SK-N-SH treated with all-trans-retinoic acid at 6 μM for 48 hours (cell line): ENCODE data around the gene CALR3.

Source experiments
- ATAC-seq: fragments of 200-7000 bp; cut with Tn5 transposase; 3 replicates; pipeline ENCODE4 v1.9.1; 2020; ENCODE audit warnings: mild to moderate bottlenecking, moderate library complexity
- ARNTL ChIP-seq: fragments of 450-650 bp; formaldehyde crosslinking; IDR thresholded peaks from 2 replicates; pipeline ENCODE4 v1.5.0; 2020; ENCODE audit warnings: low read depth, mild to moderate bottlenecking, moderate library complexity, borderline replicate concordance
- BACH2 ChIP-seq: fragments of 250-450 bp; sonication (Bioruptor Pico); IDR thresholded peaks from 2 replicates; pipeline ENCODE4 v1.9.0; 2021; ENCODE audit warnings: mild to moderate bottlenecking, borderline replicate concordance
- ESRRG ChIP-seq: fragments of 250-450 bp; sonication (Bioruptor Pico); IDR thresholded peaks from 2 replicates; pipeline ENCODE4 v1.6.1; 2021; ENCODE audit warnings: mild to moderate bottlenecking
- GLIS3 ChIP-seq: fragments of 250-450 bp; sonication (Bioruptor Pico); IDR thresholded peaks from 2 replicates; pipeline ENCODE4 v1.5.0; 2020; ENCODE audit warnings: mild to moderate bottlenecking, moderate library complexity
- PPARA ChIP-seq: fragments of 250-450 bp; sonication (Bioruptor Pico); IDR thresholded peaks from 2 replicates; pipeline ENCODE4 v1.5.0; 2020; ENCODE audit warnings: mild to moderate bottlenecking, borderline replicate concordance
- RARB ChIP-seq: fragments of 250-450 bp; sonication (Bioruptor Pico); IDR thresholded peaks from 2 replicates; pipeline ENCODE4 v1.8.0; 2021; ENCODE audit warnings: mild to moderate bottlenecking, moderate library complexity
- SNAI2 ChIP-seq: fragments of 250-450 bp; sonication (Bioruptor Pico); IDR thresholded peaks from 2 replicates; pipeline ENCODE4 v1.5.0; 2020; ENCODE audit warnings: mild to moderate bottlenecking, moderate library complexity
- TOX ChIP-seq: fragments of 250-450 bp; sonication (Bioruptor Pico); IDR thresholded peaks from 2 replicates; pipeline ENCODE4 v1.8.0; 2021; ENCODE audit warnings: mild to moderate bottlenecking, moderate library complexity, borderline replicate concordance
- ZC3H10 ChIP-seq: fragments of 250-450 bp; sonication (Bioruptor Pico); IDR thresholded peaks from 2 replicates; pipeline ENCODE4 v1.5.1; 2021; ENCODE audit warnings: mild to moderate bottlenecking, moderate library complexity
- ZFP3 ChIP-seq: fragments of 250-450 bp; sonication (Bioruptor Pico); IDR thresholded peaks from 2 replicates; pipeline ENCODE4 v1.5.0; 2020; ENCODE audit warnings: mild to moderate bottlenecking, moderate library complexity
- ZFP30 ChIP-seq: fragments of 450-650 bp; formaldehyde crosslinking; IDR thresholded peaks from 2 replicates; pipeline ENCODE4 v1.5.0; 2022; ENCODE audit warnings: mild to moderate bottlenecking, moderate library complexity
- ZNF565 ChIP-seq: fragments of 450-650 bp; formaldehyde crosslinking; conservative IDR thresholded peaks from 2 replicates; pipeline ENCODE4 v1.5.0; 2020; ENCODE audit warnings: low read depth, mild to moderate bottlenecking, moderate library complexity
- ZNF70 ChIP-seq: fragments of 450-650 bp; formaldehyde crosslinking; IDR thresholded peaks from 2 replicates; pipeline ENCODE4 v1.5.0; 2020; ENCODE audit warnings: mild to moderate bottlenecking, moderate library complexity
- ZNF8 ChIP-seq: fragments of 450-650 bp; formaldehyde crosslinking; IDR thresholded peaks from 2 replicates; pipeline ENCODE4 v1.5.0; 2020; ENCODE audit warnings: mild to moderate bottlenecking, moderate library complexity
- TF ChIP-seq, protein P1 (sequence below): fragments of 250-450 bp; sonication (Bioruptor Pico); IDR thresholded peaks from 2 replicates; pipeline ENCODE4 v1.5.1; 2021; ENCODE audit warnings: mild to moderate bottlenecking, moderate library complexity
- TF ChIP-seq, protein P2 (sequence below): fragments of 250-450 bp; sonication (Bioruptor Pico); IDR thresholded peaks from 2 replicates; pipeline ENCODE4 v1.5.1; 2020; ENCODE audit warnings: low read depth, mild to moderate bottlenecking, moderate library complexity
- TF ChIP-seq, protein P3 (sequence below): fragments of 250-450 bp; sonication (Bioruptor Pico); IDR thresholded peaks from 2 replicates; pipeline ENCODE4 v1.8.0; 2021; ENCODE audit warnings: low read depth, mild to moderate bottlenecking, moderate library complexity, borderline replicate concordance
- TF ChIP-seq, protein P4 (sequence below): fragments of 250-450 bp; sonication (Bioruptor Pico); IDR thresholded peaks from 2 replicates; pipeline ENCODE4 v1.5.0; 2020; ENCODE audit warnings: mild to moderate bottlenecking, moderate library complexity
- TF ChIP-seq, protein P5 (sequence below): fragments of 250-450 bp; sonication (Bioruptor Pico); IDR thresholded peaks from 2 replicates; pipeline ENCODE4 v1.8.0; 2020; ENCODE audit warnings: mild to moderate bottlenecking, moderate library complexity, borderline replicate concordance

CALR3 gene

DNA sequence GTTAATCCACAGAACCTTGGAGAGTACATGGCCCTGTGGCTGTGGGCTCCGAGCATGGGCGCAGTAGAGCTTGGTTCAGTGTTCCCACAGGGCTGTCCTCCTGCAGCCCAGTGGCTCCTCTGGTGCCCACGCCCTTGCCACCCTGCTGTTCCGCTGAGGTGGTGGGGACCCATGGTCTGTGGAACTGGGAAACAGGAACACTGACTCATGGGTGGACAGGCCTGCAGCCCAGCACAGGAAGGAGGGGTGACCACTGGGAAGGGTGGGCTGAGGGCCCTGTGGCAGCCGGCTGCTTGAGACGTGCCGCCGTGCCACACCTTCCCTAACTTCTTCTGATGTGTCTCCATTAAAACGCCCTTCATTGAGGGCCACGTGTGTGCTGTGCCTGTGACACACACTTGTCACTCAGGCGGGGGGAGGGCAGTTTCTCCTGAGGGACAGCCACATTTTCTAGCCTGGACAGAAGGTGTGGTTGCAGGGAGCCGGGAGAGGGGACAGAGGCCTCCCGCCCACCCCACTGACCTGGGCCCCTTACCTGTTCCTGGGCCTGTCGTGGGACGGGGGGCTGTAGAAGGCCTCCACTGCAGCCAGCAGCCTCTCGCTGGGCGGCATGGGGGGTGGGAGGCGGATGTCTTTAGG, 25.1 kb upstream of the CALR3 start (continued):
- TF ChIP-seq, protein P1, sequence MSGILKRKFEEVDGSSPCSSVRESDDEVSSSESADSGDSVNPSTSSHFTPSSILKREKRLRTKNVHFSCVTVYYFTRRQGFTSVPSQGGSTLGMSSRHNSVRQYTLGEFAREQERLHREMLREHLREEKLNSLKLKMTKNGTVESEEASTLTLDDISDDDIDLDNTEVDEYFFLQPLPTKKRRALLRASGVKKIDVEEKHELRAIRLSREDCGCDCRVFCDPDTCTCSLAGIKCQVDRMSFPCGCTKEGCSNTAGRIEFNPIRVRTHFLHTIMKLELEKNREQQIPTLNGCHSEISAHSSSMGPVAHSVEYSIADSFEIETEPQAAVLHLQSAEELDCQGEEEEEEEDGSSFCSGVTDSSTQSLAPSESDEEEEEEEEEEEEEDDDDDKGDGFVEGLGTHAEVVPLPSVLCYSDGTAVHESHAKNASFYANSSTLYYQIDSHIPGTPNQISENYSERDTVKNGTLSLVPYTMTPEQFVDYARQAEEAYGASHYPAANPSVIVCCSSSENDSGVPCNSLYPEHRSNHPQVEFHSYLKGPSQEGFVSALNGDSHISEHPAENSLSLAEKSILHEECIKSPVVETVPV (CRISPR knock-in tag) = no peak

DNA sequence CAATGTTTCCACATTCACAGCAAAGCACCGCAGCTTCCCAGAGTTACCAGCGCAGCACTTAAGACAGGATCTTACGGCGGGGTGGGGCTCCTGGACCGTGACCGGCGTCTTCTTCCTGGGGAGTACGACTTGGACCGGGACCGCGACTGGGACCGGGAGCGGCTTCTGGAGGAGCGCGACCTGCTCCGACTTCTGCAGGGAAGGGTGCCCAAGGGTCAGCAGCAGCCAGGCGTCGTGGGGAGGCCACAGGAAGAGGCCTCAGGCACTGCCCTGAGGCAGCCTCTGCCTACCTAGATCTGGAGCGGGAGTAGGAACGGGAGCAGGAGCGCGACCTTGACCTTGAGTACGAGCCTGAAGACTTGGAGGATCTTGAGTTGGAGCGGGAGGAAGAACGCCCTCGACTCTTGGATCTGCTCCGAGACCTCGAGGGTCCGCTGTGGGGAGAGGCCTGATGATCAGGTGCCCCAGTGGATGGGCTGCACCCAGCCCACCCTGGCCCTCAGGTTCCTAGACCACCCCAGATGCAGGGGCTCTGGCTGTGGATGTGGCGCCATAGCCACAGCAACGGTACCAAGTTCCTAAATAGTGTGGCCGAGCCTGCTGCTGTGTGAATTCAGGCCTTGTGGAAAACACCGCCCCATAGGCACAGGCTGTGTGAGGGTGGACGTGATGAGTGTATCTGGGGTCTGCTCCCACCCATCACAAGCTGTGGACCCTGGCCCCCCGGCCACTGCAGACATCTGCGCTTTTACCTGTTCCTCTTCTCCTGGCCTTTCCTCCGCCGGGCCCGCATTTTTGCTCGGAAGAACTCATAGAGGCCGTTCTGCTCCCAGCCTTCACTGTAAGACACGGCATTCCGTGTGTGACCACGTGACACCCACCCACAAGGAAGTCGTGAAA, 24.4 kb upstream of the CALR3 start:
- no peak for ATAC-seq
- TF ChIP-seq ZNF70 (no peak), ZFP30 (CRISPR knock-in tag) (no peak)
- TF ChIP-seq, all 23 proteins: peak for 0

DNA sequence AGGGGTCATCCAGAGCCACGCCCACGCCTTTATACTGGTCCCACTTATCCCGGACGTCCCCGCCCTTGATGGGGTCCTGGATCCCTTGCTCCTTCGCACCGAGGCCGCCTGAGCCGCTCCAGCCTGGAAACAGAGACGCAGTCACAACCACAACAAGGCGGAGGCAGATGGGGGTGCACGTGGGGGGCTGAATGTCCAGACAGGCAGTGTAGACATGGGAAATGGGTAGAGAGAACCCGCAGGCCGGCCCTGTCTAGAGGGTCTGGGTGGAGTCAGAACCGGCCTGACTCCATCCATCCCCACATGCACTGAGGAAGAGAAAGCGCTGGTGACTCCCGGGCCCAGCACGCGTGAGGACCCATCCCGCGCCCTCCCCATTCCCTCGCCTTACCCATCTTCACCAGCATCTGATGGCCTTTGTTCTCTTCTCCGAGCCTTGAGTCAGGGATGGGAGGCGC, 23.3 kb upstream of the CALR3 start:
- TF ChIP-seq ZFP3 = no peak
- no peak for TF ChIP-seq TOX (CRISPR knock-in tag)
- TF ChIP-seq ESRRG = no peak
- TF ChIP-seq, protein P2, sequence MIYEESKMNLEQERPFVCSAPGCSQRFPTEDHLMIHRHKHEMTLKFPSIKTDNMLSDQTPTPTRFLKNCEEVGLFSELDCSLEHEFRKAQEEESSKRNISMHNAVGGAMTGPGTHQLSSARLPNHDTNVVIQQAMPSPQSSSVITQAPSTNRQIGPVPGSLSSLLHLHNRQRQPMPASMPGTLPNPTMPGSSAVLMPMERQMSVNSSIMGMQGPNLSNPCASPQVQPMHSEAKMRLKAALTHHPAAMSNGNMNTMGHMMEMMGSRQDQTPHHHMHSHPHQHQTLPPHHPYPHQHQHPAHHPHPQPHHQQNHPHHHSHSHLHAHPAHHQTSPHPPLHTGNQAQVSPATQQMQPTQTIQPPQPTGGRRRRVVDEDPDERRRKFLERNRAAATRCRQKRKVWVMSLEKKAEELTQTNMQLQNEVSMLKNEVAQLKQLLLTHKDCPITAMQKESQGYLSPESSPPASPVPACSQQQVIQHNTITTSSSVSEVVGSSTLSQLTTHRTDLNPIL = no peak
- no peak for TF ChIP-seq BACH2
- no peak for TF ChIP-seq SNAI2 (CRISPR knock-in tag)
- TF ChIP-seq, protein P3, sequence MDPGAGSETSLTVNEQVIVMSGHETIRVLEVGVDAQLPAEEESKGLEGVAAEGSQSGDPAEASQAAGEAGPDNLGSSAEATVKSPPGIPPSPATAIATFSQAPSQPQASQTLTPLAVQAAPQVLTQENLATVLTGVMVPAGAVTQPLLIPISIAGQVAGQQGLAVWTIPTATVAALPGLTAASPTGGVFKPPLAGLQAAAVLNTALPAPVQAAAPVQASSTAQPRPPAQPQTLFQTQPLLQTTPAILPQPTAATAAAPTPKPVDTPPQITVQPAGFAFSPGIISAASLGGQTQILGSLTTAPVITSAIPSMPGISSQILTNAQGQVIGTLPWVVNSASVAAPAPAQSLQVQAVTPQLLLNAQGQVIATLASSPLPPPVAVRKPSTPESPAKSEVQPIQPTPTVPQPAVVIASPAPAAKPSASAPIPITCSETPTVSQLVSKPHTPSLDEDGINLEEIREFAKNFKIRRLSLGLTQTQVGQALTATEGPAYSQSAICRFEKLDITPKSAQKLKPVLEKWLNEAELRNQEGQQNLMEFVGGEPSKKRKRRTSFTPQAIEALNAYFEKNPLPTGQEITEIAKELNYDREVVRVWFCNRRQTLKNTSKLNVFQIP (CRISPR knock-in tag) = no peak
- TF ChIP-seq RARB = no peak
- TF ChIP-seq GLIS3 (CRISPR knock-in tag) = no peak
- no peak for TF ChIP-seq ARNTL (CRISPR knock-in tag)
- no peak for TF ChIP-seq ZNF8 (CRISPR knock-in tag)
- TF ChIP-seq ZC3H10 (CRISPR knock-in tag) = no peak
- TF ChIP-seq PPARA (CRISPR knock-in tag) = no peak
- TF ChIP-seq, all 23 proteins: peak for 0
- no peak; the same call in 2 of the 3 replicates for ATAC-seq

DNA sequence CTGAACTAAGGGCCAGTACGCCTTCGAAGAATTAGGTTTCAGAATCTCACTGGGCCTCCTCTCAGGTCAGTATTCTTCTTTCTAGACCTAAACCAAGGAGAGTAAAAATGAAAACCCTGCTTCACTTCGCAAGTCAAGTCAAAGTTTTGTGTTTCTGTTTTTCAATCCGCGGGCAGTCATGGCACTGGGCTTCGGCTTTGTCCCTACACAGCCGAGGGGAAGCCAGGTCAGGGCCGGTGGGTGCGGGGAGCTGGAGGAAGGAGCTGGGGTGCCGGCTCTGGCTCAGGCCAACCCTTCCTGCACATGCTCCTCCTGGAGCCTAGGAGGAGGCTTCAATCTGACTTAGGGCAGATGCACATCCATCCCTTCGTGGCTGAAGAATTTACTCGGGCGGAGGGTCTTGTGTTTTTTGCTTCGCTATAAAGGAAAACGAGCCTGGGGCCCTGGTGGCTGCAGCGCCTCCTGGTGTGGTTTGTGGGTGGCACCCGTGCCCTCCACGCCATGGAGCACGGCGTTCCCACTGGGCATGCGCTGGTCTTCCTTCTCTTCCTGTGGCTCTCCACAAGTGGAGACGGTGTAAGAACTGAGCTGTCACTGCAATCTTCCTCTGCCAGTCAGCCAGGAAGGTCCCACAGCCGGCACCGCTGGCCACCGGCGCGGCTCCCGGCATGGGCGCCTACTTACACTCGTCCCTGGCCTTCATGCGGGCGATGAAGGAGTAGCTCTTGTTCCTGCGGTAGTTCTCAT, 22.7 kb upstream of the CALR3 start:
- ATAC-seq = no peak
- TF ChIP-seq, protein P4, sequence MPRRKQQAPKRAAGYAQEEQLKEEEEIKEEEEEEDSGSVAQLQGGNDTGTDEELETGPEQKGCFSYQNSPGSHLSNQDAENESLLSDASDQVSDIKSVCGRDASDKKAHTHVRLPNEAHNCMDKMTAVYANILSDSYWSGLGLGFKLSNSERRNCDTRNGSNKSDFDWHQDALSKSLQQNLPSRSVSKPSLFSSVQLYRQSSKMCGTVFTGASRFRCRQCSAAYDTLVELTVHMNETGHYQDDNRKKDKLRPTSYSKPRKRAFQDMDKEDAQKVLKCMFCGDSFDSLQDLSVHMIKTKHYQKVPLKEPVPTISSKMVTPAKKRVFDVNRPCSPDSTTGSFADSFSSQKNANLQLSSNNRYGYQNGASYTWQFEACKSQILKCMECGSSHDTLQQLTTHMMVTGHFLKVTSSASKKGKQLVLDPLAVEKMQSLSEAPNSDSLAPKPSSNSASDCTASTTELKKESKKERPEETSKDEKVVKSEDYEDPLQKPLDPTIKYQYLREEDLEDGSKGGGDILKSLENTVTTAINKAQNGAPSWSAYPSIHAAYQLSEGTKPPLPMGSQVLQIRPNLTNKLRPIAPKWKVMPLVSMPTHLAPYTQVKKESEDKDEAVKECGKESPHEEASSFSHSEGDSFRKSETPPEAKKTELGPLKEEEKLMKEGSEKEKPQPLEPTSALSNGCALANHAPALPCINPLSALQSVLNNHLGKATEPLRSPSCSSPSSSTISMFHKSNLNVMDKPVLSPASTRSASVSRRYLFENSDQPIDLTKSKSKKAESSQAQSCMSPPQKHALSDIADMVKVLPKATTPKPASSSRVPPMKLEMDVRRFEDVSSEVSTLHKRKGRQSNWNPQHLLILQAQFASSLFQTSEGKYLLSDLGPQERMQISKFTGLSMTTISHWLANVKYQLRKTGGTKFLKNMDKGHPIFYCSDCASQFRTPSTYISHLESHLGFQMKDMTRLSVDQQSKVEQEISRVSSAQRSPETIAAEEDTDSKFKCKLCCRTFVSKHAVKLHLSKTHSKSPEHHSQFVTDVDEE (CRISPR knock-in tag) = no peak
- TF ChIP-seq, protein P2 = no peak
- TF ChIP-seq, protein P1 (CRISPR knock-in tag) = no peak
- TF ChIP-seq ZC3H10 (CRISPR knock-in tag) (no peak), TOX (CRISPR knock-in tag) (no peak), ZNF565 (no peak), ESRRG (no peak), ZFP30 (CRISPR knock-in tag) (no peak)
- TF ChIP-seq, protein P3 (CRISPR knock-in tag) = no peak
- TF ChIP-seq, protein P5, sequence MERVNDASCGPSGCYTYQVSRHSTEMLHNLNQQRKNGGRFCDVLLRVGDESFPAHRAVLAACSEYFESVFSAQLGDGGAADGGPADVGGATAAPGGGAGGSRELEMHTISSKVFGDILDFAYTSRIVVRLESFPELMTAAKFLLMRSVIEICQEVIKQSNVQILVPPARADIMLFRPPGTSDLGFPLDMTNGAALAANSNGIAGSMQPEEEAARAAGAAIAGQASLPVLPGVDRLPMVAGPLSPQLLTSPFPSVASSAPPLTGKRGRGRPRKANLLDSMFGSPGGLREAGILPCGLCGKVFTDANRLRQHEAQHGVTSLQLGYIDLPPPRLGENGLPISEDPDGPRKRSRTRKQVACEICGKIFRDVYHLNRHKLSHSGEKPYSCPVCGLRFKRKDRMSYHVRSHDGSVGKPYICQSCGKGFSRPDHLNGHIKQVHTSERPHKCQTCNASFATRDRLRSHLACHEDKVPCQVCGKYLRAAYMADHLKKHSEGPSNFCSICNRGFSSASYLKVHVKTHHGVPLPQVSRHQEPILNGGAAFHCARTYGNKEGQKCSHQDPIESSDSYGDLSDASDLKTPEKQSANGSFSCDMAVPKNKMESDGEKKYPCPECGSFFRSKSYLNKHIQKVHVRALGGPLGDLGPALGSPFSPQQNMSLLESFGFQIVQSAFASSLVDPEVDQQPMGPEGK (CRISPR knock-in tag) = no peak
